ENCODE data around the gene TLE2.

GRCh38 chr19:3056417-3057088, 27.5 kb upstream of the TLE2 start:
- TF ChIP-seq, protein P1, sequence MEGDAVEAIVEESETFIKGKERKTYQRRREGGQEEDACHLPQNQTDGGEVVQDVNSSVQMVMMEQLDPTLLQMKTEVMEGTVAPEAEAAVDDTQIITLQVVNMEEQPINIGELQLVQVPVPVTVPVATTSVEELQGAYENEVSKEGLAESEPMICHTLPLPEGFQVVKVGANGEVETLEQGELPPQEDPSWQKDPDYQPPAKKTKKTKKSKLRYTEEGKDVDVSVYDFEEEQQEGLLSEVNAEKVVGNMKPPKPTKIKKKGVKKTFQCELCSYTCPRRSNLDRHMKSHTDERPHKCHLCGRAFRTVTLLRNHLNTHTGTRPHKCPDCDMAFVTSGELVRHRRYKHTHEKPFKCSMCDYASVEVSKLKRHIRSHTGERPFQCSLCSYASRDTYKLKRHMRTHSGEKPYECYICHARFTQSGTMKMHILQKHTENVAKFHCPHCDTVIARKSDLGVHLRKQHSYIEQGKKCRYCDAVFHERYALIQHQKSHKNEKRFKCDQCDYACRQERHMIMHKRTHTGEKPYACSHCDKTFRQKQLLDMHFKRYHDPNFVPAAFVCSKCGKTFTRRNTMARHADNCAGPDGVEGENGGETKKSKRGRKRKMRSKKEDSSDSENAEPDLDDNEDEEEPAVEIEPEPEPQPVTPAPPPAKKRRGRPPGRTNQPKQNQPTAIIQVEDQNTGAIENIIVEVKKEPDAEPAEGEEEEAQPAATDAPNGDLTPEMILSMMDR (conservative IDR thresholded peaks at IDR 0.05), result no peak
- TF ChIP-seq EZH2 (IDR thresholded peaks at IDR 0.05; ENCODE audit: low read depth), result no peak

Measured in PC-9 (cell line).